RWPE2 (cell line): ENCODE measurements around the gene CDCA5.

Source experiments
- ATAC-seq: fragments of 200-7000 bp; cut with Tn5 transposase; 3 replicates; pipeline ENCODE4 v1.9.1; 2021; ENCODE audit warnings: low read depth
- DNase-seq: peaks from one replicate; pipeline ENCODE4 v3.0.0-alpha.2; 2020; ENCODE audit warnings: low spot score
- H3K27ac ChIP-seq: fragments of 450-650 bp; 2 replicates; pipeline ENCODE4 v1.5.1; 2017; ENCODE audit warnings: mild to moderate bottlenecking; ENCODE audit not compliant: poor library complexity, severe bottlenecking
- H3K27me3 ChIP-seq: fragments of 250-450 bp; sonication (Bioruptor Pico); 2 replicates; pipeline ENCODE4 v1.5.1; 2021; ENCODE audit warnings: mild to moderate bottlenecking, moderate library complexity; ENCODE audit not compliant: insufficient read depth, poor library complexity, severe bottlenecking
- H3K36me3 ChIP-seq: fragments of 250-450 bp; sonication (Bioruptor Pico); 2 replicates; pipeline ENCODE4 v1.5.1; 2020; ENCODE audit warnings: low read depth, mild to moderate bottlenecking, moderate library complexity
- H3K4me1 ChIP-seq: fragments of 250-450 bp; sonication (Bioruptor Pico); 2 replicates; pipeline ENCODE4 v1.5.1; 2021; ENCODE audit warnings: mild to moderate bottlenecking, moderate library complexity; ENCODE audit not compliant: insufficient read depth, poor library complexity, severe bottlenecking
- H3K4me3 ChIP-seq: fragments of 250-450 bp; sonication (Bioruptor Pico); 2 replicates; pipeline ENCODE4 v1.5.1; 2021; ENCODE audit warnings: mild to moderate bottlenecking, moderate library complexity; ENCODE audit not compliant: severe bottlenecking
- H3K9me3 ChIP-seq: fragments of 250-450 bp; sonication (Bioruptor Pico); 2 replicates; pipeline ENCODE4 v1.5.1; 2021; ENCODE audit warnings: mild to moderate bottlenecking, moderate library complexity; ENCODE audit not compliant: severe bottlenecking
- TF ChIP-seq, protein P1 (sequence below): fragments of 450-650 bp; IDR thresholded peaks from one replicate; pipeline ENCODE4 v1.5.1; 2017; ENCODE audit warnings: mild to moderate bottlenecking, moderate library complexity; ENCODE audit not compliant: poor library complexity, severe bottlenecking

CDCA5 gene

DNA sequence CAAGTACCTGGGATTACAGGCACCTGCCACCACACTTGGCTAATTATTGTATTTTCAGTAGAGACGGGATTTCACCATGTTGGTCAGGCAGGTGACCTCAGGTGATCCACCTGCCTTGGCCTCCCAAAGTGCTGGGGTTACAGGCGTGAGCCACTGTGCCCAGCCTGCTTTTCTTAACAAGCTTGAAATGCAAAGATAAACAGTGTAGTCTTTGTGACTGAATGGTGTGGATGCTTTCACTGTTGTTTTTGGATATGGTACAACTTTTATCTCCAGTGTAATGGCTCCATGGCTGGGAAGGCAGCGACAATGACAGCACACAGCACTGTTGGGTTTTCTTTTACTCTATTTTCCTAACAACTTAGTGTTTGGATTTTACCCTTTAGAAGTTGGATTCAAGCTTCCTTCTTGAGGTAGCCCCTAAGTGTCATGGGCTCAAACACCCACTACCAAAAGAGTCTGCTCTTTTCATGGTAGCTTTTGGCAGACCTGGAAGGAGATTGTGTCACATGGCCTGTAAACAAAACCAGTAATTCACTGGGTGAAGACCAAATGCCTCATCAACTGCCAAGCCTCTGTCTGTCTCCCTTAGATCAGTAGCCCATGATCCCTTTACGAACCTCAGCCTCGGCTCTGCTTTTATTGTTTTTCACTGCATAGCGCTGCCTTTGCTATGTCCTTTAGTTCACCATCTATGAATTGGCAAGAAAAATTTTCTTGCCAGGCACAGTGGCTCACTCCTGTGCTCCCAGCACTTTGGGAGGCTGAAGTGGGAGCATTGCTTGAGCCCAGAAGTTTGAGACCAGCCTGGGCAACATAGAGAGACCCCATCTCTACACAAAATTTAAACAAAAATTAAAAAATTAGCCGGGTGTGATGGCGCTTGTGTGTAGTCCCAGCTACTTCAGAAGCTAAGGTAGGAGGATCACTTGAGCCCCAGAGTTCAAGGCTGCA is 18.6 kb upstream of the CDCA5 start:
- no peaks in the 10 kb centered on the region for H3K9me3 ChIP-seq
- DNase-seq, result no peak
- H3K4me3 ChIP-seq, result no peak overlapping the region
- no peak overlapping the region for H3K27ac ChIP-seq
- H3K4me1 ChIP-seq, result no peaks in the 10 kb centered on the region
- H3K36me3 ChIP-seq, result peaks cover 18% of the 10 kb centered on the region
- ATAC-seq, result no peak
- TF ChIP-seq, protein P1, sequence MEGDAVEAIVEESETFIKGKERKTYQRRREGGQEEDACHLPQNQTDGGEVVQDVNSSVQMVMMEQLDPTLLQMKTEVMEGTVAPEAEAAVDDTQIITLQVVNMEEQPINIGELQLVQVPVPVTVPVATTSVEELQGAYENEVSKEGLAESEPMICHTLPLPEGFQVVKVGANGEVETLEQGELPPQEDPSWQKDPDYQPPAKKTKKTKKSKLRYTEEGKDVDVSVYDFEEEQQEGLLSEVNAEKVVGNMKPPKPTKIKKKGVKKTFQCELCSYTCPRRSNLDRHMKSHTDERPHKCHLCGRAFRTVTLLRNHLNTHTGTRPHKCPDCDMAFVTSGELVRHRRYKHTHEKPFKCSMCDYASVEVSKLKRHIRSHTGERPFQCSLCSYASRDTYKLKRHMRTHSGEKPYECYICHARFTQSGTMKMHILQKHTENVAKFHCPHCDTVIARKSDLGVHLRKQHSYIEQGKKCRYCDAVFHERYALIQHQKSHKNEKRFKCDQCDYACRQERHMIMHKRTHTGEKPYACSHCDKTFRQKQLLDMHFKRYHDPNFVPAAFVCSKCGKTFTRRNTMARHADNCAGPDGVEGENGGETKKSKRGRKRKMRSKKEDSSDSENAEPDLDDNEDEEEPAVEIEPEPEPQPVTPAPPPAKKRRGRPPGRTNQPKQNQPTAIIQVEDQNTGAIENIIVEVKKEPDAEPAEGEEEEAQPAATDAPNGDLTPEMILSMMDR, result no peak
- H3K27me3 ChIP-seq, result no peaks in the 10 kb centered on the region

DNA sequence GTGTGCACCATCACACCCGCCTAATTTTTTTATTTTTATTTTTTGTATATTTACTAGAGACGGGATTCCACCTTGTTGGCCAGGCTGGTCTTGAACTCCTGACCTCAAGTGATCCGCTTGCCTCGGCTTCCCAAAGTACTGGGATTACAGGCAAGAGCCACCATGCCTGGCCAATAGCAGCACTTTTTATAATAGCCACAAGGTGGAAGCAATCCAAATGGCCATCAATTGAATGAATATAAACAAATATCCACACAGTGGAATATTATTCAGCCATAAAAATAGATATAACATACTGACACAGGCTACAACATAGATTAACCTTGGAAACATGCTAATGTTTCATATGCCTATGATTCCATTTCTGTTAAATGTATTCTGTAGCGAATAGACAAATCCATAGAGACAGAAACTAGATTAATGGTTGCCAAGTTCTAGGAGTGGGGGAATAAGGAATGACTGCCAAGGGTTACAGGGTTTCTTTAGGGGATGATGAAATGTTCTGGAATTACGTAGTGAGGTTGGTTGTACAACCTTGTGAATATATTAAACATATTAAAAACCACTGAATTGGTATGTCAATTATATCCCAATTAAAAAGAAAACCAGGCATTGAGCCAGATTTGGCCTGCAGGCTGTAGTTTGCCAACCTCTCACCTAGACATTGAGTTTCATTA is 17.0 kb upstream of the CDCA5 start:
- Histone ChIP-seq H3K27me3 (no peaks in the 10 kb centered on the region), H3K4me3 (no peak overlapping the region), H3K36me3 (peaks cover 24% of the 10 kb centered on the region), H3K9me3 (no peaks in the 10 kb centered on the region), H3K27ac (no peak overlapping the region), H3K4me1 (peaks cover 5% of the 10 kb centered on the region)
- no peak for ATAC-seq
- TF ChIP-seq, protein P1, result peak; percentile 25
- DNase-seq, result no peak

DNA sequence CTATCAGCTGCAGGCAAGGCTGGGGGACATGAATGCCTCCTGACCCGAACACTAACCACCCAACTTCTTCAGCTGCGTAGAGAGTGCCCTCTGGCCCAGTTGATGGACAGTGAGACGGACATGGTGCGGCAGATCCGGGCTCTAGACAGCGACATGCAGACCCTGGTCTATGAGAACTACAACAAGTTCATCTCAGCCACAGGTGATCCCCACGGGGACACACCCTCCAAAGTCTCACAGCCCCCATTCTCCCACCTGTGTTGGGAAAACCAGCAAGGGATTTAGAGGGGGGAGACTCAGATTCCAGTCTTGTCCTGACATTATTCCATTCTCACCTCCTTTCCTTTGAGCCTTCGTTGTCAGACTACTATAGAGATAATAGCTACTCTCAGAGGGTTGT is 13.1 kb upstream of the CDCA5 start:
- no peaks in the 10 kb centered on the region for H3K9me3 ChIP-seq
- DNase-seq (no peak), ATAC-seq (no peak)
- H3K4me1 ChIP-seq, result peaks cover 5% of the 10 kb centered on the region
- peak overlapping the region; percentile 56 for H3K27ac ChIP-seq
- H3K36me3 ChIP-seq, result peaks cover 15% of the 10 kb centered on the region
- H3K27me3 ChIP-seq, result no peaks in the 10 kb centered on the region
- TF ChIP-seq, protein P1, result no peak
- H3K4me3 ChIP-seq, result peak overlapping the region; percentile 92

DNA sequence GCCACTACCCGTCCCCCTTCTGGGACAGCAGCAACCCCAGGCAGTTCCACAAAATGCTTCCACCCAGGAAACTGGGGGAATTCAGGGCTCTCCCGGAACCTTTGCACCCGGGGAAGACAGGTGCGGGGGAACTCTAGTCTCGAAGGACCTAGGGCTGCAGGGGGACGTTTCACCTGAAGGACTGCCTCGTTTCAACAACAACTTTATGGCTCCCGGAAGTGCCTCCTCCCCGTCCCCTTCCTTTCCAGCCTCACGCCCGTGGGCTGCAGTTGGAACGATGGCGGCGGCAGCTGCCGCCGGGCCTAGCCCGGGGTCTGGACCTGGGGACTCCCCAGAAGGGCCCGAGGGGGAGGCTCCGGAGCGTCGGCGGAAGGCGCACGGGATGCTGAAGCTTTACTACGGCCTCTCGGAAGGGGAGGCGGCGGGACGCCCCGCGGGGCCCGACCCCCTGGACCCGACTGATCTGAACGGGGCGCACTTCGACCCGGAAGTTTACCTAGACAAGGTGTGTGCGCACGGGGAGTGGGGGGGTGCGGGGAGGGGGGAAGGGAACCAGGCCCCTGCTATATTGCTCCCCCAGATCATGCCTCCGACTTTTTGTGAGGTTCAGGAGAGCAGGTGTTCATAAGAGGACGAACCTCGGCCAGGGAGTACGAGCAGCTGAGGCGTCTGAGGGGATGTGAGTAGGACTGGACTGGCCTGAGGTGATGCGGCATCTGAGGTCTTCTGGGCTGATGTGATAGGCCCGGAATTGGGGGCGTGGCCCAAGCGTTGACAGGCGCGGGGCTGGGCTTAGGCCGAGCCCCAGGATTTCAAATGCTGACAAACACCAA is 12.3 kb upstream of the CDCA5 start, which contains the start of gene VPS51:
TSS of gene VPS51 (plus strand) at position 241 of the 833 bp plus-strand sequence. CDS start at position 278, 37 bp downstream.
- ATAC-seq, result peak; percentile 98
- TF ChIP-seq, protein P1, result no peak

More for the DNA sequence above, 12.3 kb upstream of the CDCA5 start, which contains the start of gene VPS51:
- peak within 1 kb of the TSS; percentile 56 for H3K27ac ChIP-seq
- H3K4me3 ChIP-seq, result peak within 1 kb of the TSS; percentile 92
- peaks cover 15% of the 10 kb centered on the region for H3K36me3 ChIP-seq
- H3K9me3 ChIP-seq, result no peaks in the 10 kb centered on the region
- no peaks in the 10 kb centered on the region for H3K27me3 ChIP-seq
- DNase-seq, result peak; percentile 90
- peaks cover 5% of the 10 kb centered on the region for H3K4me1 ChIP-seq
